GM08714 (cell line): ENCODE results near the gene MAP4.
"Not testable (repeated sequence)": the region's sequence is repeated elsewhere in the genome, so short reads cannot be mapped to it uniquely, and the experiment has no call there.

Experiments used
- H3K4me3 ChIP-seq: fragments of 200-500 bp; sonication (Bioruptor generic); 2 replicates; pipeline ENCODE4 v1.5.1; 2014; ENCODE audit warnings: mild to moderate bottlenecking, low read length, inconsistent platforms
- ZNF274 ChIP-seq: IDR thresholded peaks from 2 replicates; pipeline ENCODE4 v1.6.1; 2012; ENCODE audit warnings: mild to moderate bottlenecking, low read depth, low read length

MAP4 gene

GRCh38 chr3:48026098-48026497 is 9.9 kb upstream of the MAP4 start:
- H3K4me3 ChIP-seq: no peak overlapping the region
- no peak for TF ChIP-seq ZNF274

GRCh38 chr3:48024401-48024800 is 8.2 kb upstream of the MAP4 start:
- no peak for TF ChIP-seq ZNF274
- no peak overlapping the region for H3K4me3 ChIP-seq

- H3K4me3 ChIP-seq: no peak overlapping the region
- TF ChIP-seq ZNF274: no peak
These were observed 7.2 kb upstream of the MAP4 start for GRCh38 chr3:48023377-48023776.

DNA sequence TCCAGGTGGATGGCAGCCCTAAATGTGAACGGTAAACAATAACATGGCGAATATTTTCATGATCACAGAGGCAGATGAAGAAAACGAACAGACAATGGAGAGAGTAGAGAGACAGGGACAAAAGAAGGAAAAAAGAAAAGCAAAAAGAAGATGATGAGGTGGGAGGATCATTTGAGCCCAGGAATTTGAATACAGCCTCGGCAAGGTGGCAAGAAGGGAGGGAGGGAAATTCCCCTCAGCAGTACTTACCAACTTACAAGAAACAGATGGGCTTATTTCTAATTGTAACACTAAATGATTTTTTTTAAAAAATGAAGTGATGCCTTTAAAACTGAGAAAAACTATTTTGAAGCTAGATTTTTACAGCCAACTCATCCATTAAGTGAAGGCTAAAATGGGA is 6.0 kb upstream of the MAP4 start:
- no peak overlapping the region for H3K4me3 ChIP-seq
- TF ChIP-seq ZNF274: no peak

DNA sequence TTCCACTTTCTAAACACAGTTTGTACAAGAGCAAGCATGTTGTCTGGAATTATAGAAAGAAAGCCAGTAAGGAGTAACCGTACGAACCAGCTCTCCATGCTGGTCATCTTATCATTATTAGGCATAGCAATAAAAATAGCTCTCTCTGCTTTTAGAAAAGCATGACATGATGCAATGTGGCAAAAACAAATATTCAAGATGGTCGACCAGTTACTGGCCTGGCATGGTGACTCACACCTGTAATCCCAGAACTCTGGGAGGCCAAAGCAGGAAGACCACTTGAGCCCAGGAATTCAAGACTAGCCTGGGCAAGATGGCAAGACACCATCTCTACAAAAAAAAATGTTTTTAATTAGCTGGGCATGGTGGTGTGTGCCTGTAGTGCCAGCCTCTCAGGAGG is 2.6 kb upstream of the MAP4 start:
- no peak for TF ChIP-seq ZNF274

GRCh38 chr3:48015431-48016180 is 610 bp downstream of the MAP4 start:
- no peak overlapping the region; the same call in 1 of the 2 replicates for H3K4me3 ChIP-seq

More for the DNA sequence above, 2.6 kb upstream of the MAP4 start:
- H3K4me3 ChIP-seq: no peak overlapping the region

GRCh38 chr3:48014358-48014757 is 1.9 kb downstream of the MAP4 start:
- TF ChIP-seq ZNF274: no peak
- no peak overlapping the region for H3K4me3 ChIP-seq

More at GRCh38 chr3:48015431-48016180, 610 bp downstream of the MAP4 start:
- TF ChIP-seq ZNF274: no peak

- no peak for TF ChIP-seq ZNF274
- H3K4me3 ChIP-seq: no peak overlapping the region
These were observed 2.8 kb downstream of the MAP4 start for GRCh38 chr3:48013288-48013980.

DNA sequence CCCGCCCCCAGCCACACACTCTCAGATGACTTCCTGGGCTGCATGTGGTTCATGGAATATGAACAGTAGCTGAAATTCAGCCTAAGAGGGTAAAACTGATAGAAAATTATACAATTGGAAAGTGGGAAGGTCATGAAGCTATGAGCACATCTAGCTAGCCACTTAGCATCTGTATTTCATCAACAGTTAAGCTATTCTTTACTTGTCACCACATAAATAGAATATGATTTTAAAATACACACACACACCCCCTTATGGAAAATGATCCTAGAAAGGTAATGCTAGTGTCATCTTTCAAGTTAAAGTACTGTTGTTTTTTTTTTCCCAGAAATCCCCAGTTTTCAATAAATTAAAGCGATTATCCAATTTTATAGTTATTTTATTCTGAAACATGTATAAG is 3.6 kb downstream of the MAP4 start:
- TF ChIP-seq ZNF274: no peak
- H3K4me3 ChIP-seq: no peak overlapping the region

GRCh38 chr3:48008066-48008465 is 8.2 kb downstream of the MAP4 start:
- not testable (repeated sequence) for H3K4me3 ChIP-seq

GRCh38 chr3:48007361-48007760 is 8.9 kb downstream of the MAP4 start:
- not testable (repeated sequence) for H3K4me3 ChIP-seq

- H3K4me3 ChIP-seq: not testable (repeated sequence)
These were observed 9.4 kb downstream of the MAP4 start for GRCh38 chr3:48006794-48007193.

- H3K4me3 ChIP-seq: no peak overlapping the region
- TF ChIP-seq ZNF274: no peak
These were observed 11.5 kb downstream of the MAP4 start for GRCh38 chr3:48004694-48005093.

GRCh38 chr3:48002787-48003186 is 13.4 kb downstream of the MAP4 start:
- TF ChIP-seq ZNF274: no peak
- H3K4me3 ChIP-seq: no peak overlapping the region

DNA sequence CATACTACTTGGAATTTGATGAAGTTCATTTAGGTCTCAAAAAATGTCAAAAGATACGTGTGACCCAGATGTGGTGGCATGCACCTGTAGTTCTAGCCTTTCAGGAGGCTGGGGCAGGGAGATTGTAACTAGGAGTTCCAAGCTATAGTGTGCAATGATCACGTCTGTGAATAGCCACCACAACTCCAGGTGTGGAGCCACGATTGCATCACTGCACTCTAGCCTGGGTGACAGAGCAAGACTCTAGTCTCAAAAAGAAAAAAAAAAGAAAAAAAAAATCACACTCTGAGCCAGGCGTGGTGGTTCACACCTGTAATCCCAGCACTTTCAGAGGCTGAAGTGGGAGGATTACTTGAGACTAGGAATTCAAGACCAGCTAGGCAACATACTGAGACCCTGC is 14.2 kb downstream of the MAP4 start:
- TF ChIP-seq ZNF274: no peak

DNA sequence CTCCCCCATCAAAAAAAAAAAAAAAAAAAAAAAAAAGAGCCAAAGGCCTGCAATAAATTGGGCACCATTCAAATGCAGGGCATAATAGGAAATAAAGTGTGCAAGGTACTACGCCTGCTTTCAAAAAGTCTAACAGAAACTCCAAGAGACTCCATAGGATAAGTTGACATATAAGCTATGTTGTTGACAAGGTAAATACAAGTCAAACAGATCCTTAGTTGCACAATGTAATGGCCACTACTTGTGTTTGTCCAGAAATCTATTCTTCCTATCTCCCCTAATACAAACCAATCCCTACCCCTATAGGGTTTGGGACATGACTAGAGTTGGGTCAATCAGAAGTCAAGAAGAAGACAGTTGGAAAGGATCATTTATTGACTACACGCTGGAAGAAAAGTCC is 16.0 kb downstream of the MAP4 start:
- no peak for TF ChIP-seq ZNF274
- H3K4me3 ChIP-seq: no peak overlapping the region

More for the DNA sequence above, 14.2 kb downstream of the MAP4 start:
- H3K4me3 ChIP-seq: no peak overlapping the region

- no peak for TF ChIP-seq ZNF274
- H3K4me3 ChIP-seq: no peak overlapping the region
These were observed 19.8 kb downstream of the MAP4 start for GRCh38 chr3:47996440-47996839.
